ENCODE data around the gene FHL3. TPM values are rescaled to one million over a fixed set of nuclear protein-coding genes. Genes with fewer than 3 reads are reported as not detected.

Gene FHL3
- total and polyA plus RNA-seq, 2 of the 8 experiments (the other 6 are each of a cell fraction or from before 2014, with no cell fraction given): 14.3 to 35.6 TPM

GRCh38 chr1:37995751-37996345, 9.5 kb downstream of the FHL3 start:
- H3K4me2 ChIP-seq (ENCODE audit: insufficient read depth in 1 of 2, low read depth in 2 of 2, low read length in 2 of 2): peak overlapping the region; percentile 77 to 79
- ChIA-PET POLR2A (ENCODE audit: partially characterized antibody) (interaction anchor here (0.6 to 4.7 kb wide), 18 partner anchors 8 to 546 kb away, joined by 3 to 28 read pairs (median 6); partner anchors contain the start of genes C1orf122, CDCA8, INPP5B and UTP11), CTCF (ENCODE audit: partially characterized antibody) (interaction anchor here (14.7 kb wide), 1 partner anchor 20 kb away, joined by 211 read pairs; the partner anchor contains the start of gene UTP11)
- peak overlapping the region; percentile 39 to 65 (median 58) for H3K4me3 ChIP-seq (ENCODE audit: extremely low read depth in 1 of 4, insufficient read depth in 2 of 4, low read depth in 3 of 4, low read length in 4 of 4)
- FAIRE-seq (peak; percentile 28), DNase-seq (ENCODE audit: low read depth in 1 of 2, low spot score in 2 of 2) (peak; percentile 87 to 89)
- H3K4me1 ChIP-seq (replicated peaks in 1 of 4; ENCODE audit: control insufficient read depth in 3 of 4, insufficient read depth in 4 of 4, low read length in 3 of 4): peaks cover 0 to 29% (median 24%) of the 10 kb centered on the region in 4 experiments; a peak in 6 of 7 replicates
- peak overlapping the region; percentile 3 for H2BK120ac ChIP-seq (replicated peaks; ENCODE audit: low read depth, low read length)
- H2AFZ ChIP-seq (ENCODE audit: low read length): no peak overlapping the region
- no peaks in the 10 kb centered on the region for H4K20me1 ChIP-seq (replicated peaks in 1 of 2; ENCODE audit: control insufficient read depth in 1 of 2, insufficient read depth in 2 of 2, low read length in 2 of 2)
- no peaks in the 10 kb centered on the region for H3K79me2 ChIP-seq (ENCODE audit: control insufficient read depth in 1 of 2, insufficient read depth in 2 of 2, low read length in 2 of 2)
- no peak overlapping the region for H3K23ac ChIP-seq (ENCODE audit: insufficient read length)
- no peak overlapping the region for H2BK20ac ChIP-seq (ENCODE audit: low read length)
- H3K27me3 ChIP-seq (replicated peaks in 1 of 4; ENCODE audit: control insufficient read depth in 3 of 4, extremely low read depth in 1 of 4, insufficient read depth in 3 of 4, low read length in 3 of 4): no peaks in the 10 kb centered on the region; a peak in 1 of 7 replicates
- peaks cover 2% of the 10 kb centered on the region for H3K23me2 ChIP-seq (ENCODE audit: low read depth, low read length)
- no peaks in the 10 kb centered on the region for H3K9me3 ChIP-seq (ENCODE audit: insufficient read depth in 2 of 2, low read depth in 1 of 2, low read length in 1 of 2)
- H4K8ac ChIP-seq (ENCODE audit: extremely low read depth, insufficient read depth, low read length): peak overlapping the region; percentile 81
- no peak overlapping the region; the same call in 1 of the 2 replicates for H2BK12ac ChIP-seq (ENCODE audit: low read depth, low read length)
- H3K9ac ChIP-seq (replicated peaks in 1 of 4; ENCODE audit: extremely low read depth in 1 of 4, low read depth in 3 of 4, low read length in 3 of 4): peak overlapping the region; percentile 65 to 75 (median 66)
- peak overlapping the region; percentile 93; the same call in 1 of the 2 replicates for H2AK5ac ChIP-seq (ENCODE audit: low read depth, low read length)
- peak overlapping the region; percentile 85; the same call in 1 of the 2 replicates for H2BK5ac ChIP-seq (ENCODE audit: low read depth, low read length)
- H3K27ac ChIP-seq (ENCODE audit: low read depth, low read length): peak overlapping the region; percentile 86
- no peaks in the 10 kb centered on the region for H3K79me1 ChIP-seq (ENCODE audit: low read depth, low read length)
- 6% methylated on average over 39 of the region's 46 CpGs; no CpG with 5 or more reads in 1 of the 2 experiments for WGBS, 2 experiments (ENCODE audit: extremely low coverage in 1 of 2, insufficient coverage in 1 of 2, insufficient read length in 1 of 2, insufficient replicate concordance in 2 of 2, low coverage in 1 of 2, low lambda C conversion rate in 2 of 2, missing lambda C conversion rate in 1 of 2)
- peaks cover 0 to 17% (median 5%) of the 10 kb centered on the region in 4 experiments; a peak in 5 of 8 replicates for H3K36me3 ChIP-seq (ENCODE audit: control insufficient read depth in 2 of 4, insufficient read depth in 4 of 4, low read length in 3 of 4)
- no peak overlapping the region for H3K14ac ChIP-seq (ENCODE audit: insufficient read length)
- H2BK15ac ChIP-seq (ENCODE audit: low read length): no peak overlapping the region
- H3K18ac ChIP-seq (ENCODE audit: extremely low read depth, low read length): peak overlapping the region; percentile 95
- peak overlapping the region; percentile 76 for H4K5ac ChIP-seq (ENCODE audit: insufficient read length, low read depth, low read length)
- H3K56ac ChIP-seq (replicated peaks; ENCODE audit: insufficient read length, low read depth, low read length): peak overlapping the region; percentile 90
- H3K4ac ChIP-seq (replicated peaks; ENCODE audit: insufficient read length, low read depth, low read length): peak overlapping the region; percentile 81
- peak overlapping the region; percentile 69 for H4K91ac ChIP-seq (replicated peaks; ENCODE audit: insufficient read length, low read length)
- peak; percentile 48; the same call in 1 of the 2 replicates for TF ChIP-seq GTF2F1 (IDR thresholded peaks at IDR 0.05; ENCODE audit: borderline replicate concordance, low read depth, low read length)
- TF ChIP-seq SIN3A (conservative IDR thresholded peaks at IDR 0.05 in 1 of 2, IDR thresholded peaks at IDR 0.05 in 1 of 2; ENCODE audit: low read depth in 1 of 2, low read length in 2 of 2): peak in 1 of 2 experiments; percentile 61; a peak in 1 of 4 replicates
- TF ChIP-seq POLR2AphosphoS5 (IDR thresholded peaks at IDR 0.05; ENCODE audit: low read depth, low read length): peak; percentile 86
- no peak for TF ChIP-seq SIX5 (IDR thresholded peaks at IDR 0.05; ENCODE audit: low read depth, low read length)
